ENCODE measurements around the gene SLC25A30.
A peak's percentile ranks its signal among the peaks of the same experiment; 100 is the strongest.
"Not testable (repeated sequence)": the region's sequence is repeated elsewhere in the genome, so short reads cannot be mapped to it uniquely, and the experiment has no call there.

Gene SLC25A30

DNA sequence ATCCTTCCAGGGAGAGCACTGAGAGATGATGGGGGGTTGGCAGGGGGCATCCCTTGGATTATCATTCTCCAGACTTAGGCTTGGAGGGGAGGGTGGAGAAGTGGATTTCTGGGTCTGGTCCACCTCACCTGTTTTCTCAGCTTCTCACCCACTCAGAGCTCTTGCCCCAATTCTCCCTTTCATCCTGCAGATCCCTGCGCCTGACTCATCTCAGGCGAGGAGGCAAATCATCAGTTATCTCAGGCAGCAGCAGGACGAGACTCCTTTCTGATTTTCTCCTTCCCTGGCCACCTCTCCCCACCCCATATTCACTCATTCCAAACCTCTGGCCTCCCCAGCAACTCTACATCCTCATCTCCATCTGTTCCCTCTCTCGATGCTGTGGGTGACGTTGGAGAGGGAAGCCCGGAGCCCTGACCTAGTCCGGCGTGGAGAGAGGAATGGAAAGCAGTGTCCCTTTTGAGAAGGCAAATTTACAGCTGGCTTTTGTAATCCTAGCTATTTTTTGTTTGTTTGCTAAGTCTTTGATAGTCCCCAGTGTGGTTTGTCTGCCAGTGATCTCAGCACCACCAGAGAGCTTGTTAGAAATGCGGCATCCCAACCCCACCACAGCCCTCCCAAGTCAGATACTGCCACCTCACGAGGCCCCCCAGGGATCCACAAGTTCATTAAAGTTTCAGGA lies 53.2 kb downstream of the SLC25A30 start:
- no peak for DNase-seq

DNA sequence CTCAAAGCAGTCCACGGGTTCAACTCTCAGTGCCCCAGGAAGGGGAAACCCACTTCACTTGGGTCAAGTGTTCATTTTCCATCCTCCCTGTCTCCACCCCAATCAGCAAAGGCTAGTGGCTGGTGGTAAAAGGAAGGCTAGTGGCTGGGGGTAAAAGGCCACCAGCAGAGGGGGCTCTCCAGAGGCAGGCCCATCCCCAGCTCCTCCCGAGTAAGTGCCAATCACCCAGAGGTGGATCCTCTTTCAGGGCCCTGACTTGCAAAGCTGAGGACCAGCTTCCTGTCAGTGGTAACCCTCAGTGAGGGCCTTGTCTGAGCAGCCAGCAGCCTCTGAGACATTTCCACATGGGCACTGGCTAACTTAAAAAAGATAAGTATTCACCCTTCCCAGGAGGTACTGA lies 55.2 kb downstream of the SLC25A30 start:
- peak; percentile 55 for DNase-seq

- no peak for DNase-seq
Observed at GRCh38 chr13:45361596-45362206, 56.5 kb downstream of the SLC25A30 start.

DNA sequence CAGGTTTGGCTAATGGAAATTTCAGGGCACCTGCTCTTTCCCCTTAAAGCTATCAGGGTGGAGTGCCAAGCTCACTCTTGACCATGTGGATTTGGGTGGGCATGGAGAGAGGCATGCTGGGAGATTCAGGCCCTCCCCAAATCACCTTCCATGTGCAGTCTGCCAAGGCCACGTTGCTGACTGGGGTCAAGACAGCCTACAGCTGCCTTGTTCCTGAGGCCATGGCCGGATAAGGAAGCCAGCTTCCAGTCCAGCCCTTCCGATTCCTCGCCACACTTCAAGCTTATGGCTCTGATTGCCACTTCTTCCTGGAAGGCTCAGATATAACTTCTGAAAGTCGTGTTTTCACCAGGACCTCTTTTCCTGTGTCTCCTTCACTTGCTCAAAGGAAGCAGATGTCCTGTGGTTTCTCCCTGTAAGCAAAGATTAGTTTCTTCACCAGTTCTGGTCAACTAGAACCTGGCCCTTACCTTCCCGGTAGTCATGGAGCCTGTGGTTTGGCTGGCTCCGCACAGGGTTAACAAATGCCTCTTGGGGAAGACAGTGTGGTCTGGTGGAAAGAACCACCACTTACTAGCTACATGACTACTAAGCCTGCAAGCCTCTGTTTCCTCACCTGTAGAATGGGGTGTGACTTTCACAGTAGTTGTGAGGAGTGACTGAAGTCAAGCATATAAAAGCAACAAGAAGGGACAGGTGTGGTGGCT lies 61.1 kb downstream of the SLC25A30 start:
- peak; percentile 61 for DNase-seq

DNA sequence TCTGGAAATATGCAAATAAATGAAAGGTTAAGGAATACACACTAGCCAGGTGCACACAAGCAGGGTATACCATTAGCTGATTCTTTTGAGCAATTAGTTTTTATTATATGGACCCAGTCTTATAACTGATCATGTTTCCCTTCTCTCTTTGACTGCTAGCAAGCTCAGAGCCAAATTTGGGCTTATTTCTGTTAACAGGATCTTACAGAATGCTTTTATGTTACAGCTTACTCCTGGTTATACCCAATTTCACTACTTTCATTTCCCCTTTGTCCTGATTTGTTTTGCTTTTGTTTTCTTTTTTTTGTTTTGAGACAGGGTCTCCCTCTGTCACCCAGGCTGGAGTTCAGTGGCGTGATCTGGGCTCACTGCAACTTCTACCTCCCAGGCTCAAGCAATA lies 64.3 kb downstream of the SLC25A30 start:
- DNase-seq = no peak

DNA sequence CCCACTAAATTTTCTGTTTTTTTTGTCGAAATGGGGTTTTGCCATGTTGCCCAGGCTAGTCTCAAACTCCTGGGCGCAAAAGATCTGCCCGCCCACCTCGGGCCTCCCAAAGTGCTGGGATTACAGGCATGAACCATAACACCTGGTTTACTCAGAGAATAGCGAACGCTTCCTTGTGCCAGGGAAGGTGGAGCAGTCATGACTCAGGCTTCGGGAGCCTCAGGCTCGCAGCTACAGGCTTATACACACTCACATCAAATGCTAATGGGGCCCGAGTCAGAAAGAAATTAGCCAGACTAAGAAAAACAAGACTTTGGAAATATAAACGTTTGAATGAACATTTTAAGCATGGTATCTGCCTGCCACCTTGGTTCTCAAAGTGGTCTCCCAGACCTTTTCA lies 66.1 kb downstream of the SLC25A30 start:
- DNase-seq = no peak

DNA sequence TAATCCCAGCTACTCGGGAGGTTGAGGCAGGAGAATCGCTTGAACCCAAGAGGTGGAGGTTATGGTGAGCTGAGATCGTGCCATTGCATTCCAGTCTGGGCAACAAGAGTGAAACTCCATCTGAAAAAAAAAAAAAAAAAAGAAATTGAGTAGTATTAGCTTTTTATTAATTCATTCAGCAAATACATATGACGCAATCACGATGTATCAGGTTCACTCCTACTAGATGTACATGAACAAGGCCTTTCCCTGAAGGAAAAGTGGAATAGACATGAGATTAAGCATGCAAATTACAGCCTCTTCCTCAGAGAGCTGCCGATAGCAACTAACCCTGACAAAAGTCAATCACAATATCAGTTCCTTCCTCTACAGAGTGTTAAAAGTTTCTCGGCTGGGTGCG lies 68.0 kb downstream of the SLC25A30 start:
- no peak for DNase-seq

GRCh38 chr13:45349438-45349837 lies 68.7 kb downstream of the SLC25A30 start:
- no peak for DNase-seq

DNA sequence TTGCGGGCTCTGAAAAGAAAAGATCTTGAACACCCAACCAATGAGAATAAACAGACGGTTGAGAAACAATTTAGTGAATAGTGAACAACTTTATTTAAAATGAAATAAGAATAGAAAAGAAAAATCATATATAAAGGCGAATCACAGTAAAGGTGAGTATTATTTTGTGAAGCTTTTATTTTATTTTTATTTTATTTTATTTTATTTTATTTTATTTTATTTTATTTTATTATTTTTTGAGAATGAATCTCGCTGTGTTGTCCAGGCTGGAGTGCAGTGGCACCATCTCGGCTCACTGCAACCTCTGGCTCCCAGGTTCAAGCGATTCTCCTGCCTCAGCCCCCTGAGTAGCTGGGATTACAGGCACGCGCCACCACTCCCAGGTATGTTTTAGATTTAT lies 74.1 kb downstream of the SLC25A30 start:
- DNase-seq = not testable (repeated sequence)

Data from hematopoietic multipotent progenitor cell treated with erythropoietin and hydrocortisone succinate and interleukin-3 and kit ligand, for 6 days (in vitro differentiated cells).